HG03439 (cell line): ENCODE results near the gene TRIB2.
"Not testable (repeated sequence)": the region's sequence is repeated elsewhere in the genome, so short reads cannot be mapped to it uniquely, and the experiment has no call there.

Experiments used
- ATAC-seq: cut with Tn5 transposase; IDR thresholded peaks from one replicate; pipeline ENCODE4 v1.9.1; 2021; ENCODE audit warnings: mild to moderate bottlenecking, moderate library complexity; ENCODE audit not compliant: unreplicated experiment

The TRIB2 gene

DNA sequence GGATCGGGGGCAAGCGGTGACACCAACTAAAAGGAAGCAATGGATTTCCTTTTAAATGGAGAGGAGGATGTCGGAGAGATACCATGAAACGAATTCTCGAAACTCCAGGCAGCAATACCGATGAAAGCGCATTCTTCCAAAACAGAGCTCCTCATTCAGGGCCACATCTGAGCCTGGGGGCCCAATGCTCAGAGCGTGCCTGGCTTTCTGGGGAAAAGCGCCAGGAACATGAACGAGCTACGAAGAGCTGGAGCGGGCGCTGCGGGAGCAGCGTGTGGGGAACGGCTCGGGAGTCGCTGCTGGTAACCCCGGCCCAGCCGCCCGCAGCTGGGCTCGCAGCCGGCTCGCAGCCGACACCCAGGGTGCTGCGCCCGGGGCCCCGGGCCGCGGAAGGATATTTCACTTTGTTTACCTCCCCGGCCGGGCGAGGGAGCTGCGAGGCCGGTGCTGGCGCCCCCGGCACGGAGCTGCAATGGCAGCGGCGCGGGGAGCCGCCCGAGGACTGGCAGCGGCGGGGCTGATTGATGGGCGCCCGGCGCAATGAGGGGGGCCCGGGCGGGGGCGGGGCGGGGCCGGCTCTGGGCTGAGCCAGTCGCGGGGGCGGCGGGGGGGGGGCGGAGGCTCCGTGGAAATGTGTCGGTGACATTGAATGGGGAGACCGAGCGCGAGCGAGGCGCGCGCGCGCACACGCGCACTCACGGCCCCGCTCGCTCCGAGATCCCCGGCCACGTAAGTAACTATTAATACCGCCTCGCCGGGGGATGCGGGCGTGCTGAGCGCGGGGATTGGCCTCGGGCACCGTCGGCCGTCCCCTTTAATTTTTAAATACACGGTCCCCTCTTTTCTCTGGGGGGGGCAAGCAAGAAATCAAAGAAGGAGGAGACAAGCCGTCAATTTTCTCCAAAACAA, at the start of gene TRIB2:
Gene TRIB2, plus strand, starts transcription at position 655 of the 909 bp plus-strand sequence. CDS start 1,372 bp downstream, outside the sequence.
- ATAC-seq, result peak; percentile 77

DNA sequence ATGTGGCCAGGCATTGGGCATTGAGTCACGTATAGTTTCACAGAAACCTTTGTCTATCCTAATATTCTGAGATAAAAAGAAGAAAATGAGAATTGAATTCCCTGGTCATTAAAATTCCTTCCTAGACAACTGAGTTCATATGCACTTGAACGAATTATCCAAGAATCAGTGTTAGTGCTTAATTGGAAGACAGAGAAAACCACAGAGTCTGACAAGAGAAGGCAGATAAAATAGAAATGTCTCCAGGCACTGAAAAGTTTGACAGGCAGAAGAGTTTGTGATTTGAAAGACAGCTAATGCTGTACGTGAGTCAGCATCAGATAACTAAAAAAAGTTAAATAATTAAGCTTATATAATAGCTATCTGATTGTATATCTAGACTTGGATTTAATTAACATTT, 47.7 kb upstream of the TRIB2 start:
- no peak for ATAC-seq

DNA sequence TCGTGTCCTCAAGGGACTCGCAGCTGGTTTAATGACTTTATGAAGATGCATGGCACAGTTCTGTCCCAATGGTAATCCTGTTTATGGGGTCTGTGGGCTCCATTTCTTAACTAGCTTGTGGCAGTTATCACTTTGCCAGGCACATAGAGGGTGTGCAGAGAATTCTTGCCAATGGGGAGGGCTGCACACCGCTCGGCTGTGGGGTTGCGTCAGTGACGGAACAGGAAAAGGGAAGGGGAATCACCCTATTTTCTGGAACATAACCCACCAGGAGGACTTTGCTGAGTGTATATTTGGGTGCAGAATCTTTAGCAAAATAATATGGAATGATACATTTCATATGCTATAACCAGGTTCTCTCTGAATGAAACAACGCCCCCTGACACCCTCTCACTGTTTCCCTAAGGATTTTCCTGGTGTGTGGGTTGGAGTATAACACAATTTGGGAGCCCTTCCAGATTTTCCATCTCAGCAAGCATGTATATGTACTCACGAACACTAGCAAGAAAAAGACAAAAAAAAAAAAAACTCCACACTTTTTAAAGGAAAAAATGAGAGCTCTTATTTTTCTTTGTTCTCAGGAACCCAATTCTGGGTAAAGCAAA, 43.9 kb upstream of the TRIB2 start:
- no peak for ATAC-seq

DNA sequence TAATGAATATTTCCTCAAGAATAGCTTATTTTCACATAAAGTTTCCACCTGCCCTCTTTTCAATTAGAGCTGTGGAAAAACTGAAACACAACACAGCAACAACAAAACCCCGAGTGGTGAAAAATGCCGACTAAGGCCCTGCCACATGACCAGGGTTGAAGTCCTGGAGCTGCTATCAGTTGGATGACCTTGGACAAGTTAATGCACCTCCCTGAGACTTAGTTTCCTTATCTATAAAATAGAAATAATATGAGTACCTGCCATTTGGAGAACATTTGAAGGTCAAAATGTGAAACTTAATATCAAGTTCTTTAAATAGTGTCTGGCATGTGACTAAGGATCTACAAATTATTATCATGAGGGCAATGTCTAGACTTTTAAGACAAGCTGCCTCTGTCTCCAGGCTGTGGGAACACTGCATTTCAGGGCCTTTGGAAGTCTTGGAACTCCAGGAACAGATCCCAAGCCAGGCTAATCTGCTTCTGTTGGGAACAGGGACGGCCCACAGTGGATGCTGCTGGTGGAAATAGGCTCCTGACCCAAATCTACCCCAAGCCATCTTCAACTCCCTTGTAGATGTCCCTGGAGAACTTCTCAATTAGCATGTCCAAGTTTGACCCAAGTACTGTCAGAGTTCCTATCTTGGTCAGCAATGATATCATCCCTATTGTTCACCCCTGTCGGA, 42.0 kb upstream of the TRIB2 start:
- ATAC-seq, result no peak

DNA sequence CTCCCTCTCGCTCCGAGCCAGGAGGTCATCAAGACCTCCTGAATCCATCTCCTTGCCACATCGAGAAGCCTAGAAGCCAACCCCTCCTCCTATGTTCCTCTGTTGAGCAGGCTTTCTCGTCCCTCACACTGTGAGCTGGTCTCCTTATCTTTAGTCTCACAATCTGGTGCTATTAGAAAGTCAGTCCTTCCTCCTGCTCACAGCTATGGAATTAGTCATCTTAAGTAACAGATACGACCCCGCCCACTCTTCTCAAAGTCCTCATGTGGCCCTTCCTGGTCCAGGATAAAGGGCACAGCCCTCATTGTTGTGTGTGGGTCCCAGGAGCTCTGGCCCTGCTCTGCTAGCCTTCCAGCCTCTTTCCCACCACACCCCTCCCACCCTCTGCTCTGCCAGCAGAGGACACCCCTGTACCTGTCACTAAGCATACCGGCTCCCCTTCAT, 41.4 kb upstream of the TRIB2 start:
- ATAC-seq, result no peak

DNA sequence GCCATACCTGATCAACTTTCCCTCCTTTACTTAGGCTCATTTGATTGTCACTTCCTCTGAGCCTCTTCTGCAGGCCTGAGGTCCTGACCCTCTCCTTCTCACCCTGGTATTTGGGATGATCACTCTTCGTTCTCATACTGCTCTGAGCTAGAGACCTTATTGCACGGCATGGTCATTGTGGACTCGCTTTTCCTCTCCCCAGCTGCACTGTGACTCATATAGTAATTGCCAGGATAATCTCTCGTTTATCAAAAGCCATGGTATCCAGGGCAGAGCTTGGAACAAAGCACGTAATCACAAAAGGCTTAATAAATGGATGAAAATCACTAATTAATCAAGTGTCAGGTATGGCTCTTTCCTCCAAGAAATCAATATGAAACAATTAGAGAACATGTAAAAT, 40.9 kb upstream of the TRIB2 start:
- ATAC-seq, result no peak

DNA sequence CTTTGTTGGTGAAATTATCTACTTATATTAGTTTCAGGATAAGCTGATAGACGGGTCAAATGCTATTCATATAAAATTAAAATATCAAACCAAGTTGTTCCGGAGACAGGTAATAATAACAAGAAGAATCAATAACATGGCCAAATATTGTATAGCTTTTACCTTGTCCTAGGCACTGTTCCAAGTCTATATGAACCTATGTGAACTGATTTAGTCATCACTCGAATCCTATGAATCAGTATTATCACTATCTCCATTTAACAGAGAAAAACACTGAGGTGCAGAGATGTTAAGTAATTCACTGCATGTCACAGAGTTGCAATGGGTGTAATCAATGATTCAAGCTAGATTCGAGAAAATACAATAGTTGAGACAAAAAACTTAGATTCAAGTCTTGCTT, 40.0 kb upstream of the TRIB2 start:
- no peak for ATAC-seq

DNA sequence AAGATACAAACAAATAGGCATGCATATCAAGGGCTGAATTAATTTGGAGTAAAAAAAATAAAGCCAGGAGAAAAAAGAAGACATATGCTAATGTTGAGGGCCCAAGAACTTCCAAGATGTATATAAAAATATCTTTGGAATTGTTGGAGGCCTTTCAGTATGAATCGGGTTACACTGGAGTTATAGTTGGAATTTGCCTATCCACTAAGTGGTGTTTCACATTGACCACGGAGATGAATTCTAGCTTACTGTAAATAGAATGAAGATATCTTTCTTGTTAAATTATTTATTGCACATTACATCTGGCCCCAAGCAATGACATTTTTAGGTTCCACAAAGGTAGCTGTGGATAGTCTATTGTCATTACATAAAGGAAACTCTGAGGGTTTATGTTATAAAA, 38.5 kb upstream of the TRIB2 start:
- no peak for ATAC-seq

DNA sequence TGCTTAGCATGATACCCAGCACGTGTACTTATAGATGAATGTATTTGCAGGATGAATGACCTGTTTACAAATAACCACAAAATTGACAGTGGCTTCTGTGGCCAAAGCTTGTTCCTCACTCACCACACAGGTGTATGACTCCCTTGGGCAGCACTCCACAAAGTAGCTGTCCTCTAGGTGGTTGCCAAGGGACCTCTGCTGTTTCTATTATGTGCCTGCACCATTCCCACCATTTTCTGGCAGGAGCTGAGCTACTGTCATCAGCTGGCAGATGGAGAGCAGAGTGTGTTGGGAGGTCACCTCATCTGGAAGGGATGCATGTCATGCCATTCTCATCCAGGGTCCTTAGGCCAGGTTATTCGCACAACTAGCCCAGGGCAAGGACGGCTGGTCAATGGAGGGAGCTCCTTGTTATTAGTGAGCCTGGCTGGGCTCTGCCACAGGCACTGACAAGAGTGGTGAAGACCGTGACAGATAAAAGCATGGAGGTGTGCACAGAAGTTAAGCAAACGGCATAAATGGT, 37.1 kb upstream of the TRIB2 start:
- ATAC-seq, result no peak

DNA sequence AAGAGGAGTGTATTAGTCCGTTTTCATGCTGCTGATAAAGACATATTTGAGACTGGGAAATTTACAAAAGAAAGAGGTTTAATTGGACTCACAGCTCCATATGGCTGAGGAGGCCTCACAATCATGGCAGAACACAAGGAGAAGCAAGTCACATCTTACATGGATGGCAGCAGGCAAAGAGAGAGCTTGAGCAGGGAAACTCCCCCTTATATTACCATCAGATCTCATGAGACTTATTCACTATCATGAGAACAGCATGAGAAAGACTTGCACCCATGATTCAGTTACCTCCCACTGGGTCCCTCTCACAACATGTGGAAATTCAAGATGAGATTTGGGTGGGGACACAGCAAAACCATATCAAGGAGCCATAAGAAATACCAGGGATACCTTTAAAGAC, 36.6 kb upstream of the TRIB2 start:
- not testable (repeated sequence) for ATAC-seq

DNA sequence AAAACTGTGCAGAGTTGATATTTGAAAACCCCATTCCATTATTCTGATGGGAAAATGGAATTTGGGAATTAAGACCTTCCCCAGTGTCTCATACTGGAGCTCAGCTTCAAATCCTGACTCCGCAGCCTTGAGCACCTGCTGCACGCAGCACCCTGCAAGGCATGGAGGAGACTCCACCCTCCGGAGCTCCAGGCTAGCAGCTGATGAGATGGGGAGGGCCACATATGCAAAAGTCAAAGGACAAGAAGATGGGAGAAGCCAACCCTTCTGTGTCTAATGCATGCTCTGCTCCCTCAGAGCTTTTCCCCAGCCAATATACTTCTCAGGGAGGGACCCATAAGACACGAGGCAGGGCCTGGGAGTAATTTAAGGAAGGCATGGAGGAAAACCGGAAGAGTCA, 34.7 kb upstream of the TRIB2 start:
- no peak for ATAC-seq

DNA sequence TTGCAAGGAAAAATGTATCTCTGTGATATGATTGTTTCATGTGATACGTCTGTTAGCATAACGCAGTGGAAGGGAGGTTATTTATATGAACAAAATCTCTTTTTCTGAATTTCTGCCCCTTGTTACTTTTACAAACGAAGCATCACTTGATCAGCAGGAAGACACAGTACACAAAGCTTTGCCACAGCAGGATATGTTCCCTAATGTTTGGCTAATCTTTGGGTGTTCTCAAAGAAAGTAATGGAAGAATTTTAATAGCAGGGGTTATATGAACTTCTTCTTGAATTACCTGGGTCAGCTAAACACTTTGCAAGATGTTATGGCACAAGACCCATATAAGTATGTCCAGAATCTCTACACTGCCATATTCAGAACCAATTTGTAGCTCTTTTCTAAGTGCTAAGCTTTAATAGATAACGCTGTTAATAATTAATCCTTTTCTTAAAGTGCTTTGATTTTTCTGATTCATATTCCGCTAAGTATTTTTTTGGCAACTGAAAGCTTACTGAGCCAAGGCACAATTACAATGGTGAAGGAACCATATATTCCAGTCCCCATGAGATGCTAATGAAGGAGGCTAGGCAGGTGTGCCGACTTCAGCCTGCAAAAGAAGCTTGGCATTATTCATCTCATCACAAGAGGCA, 33.2 kb upstream of the TRIB2 start:
- no peak for ATAC-seq

DNA sequence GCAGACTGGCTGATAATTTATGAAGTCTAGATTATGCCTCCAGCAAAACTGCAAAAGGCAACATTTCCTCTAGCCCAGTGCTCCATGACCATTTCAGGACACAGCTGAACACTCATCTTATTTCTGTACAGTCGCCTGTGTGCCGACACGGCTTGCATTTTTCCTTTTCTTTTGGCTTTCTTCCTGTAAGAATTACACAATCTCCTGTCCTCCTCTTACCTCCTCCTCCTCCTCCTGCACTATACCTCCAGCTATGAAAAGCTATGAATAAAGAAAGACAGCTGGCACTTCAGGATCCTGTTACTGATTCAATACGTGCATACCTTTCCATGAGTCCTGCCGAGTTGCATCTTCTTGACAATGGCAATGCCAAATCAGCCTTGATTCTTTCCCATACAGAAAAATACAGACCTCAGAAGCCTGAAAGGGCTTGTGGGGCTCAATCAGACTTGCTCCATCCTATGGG, 32.2 kb upstream of the TRIB2 start:
- no peak for ATAC-seq

DNA sequence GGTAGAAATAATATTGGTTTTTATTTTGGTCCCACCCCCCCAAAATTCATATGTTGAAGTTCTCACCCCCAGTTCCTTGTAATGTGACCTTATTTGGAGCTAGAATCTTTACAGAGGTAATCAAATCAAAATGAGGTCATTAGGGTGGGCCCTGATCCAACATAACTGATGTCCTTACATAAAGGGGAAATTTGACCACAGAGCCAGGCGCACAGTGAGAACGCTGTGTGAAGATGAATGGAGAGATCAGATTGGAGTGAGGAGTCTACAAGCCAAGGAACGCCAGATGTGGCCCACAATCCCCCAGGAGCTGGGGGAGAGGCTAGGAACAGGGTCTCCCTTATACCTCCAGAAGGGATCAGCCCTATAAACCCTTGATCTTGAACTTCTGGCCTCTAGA, 31.6 kb upstream of the TRIB2 start:
- ATAC-seq, result no peak

DNA sequence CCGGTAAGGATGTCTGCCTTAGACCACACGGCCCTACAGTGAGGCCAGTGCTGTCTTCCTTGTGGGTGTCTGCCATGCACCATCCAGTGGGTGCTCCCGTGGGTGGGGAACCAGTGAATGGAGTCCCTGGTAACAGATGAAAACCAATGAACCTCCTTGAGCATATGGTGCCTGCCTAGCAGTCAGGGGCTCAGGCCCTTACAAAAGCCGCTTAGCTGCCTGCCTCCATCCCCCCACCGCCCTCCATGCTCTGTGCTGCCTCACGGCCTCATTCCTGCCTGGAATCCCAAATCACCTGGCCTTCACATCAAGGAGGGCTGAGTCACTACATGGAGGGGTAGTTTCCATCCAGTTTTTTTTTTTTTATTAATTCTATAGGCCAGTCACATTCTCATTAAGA, 30.8 kb upstream of the TRIB2 start:
- no peak for ATAC-seq

DNA sequence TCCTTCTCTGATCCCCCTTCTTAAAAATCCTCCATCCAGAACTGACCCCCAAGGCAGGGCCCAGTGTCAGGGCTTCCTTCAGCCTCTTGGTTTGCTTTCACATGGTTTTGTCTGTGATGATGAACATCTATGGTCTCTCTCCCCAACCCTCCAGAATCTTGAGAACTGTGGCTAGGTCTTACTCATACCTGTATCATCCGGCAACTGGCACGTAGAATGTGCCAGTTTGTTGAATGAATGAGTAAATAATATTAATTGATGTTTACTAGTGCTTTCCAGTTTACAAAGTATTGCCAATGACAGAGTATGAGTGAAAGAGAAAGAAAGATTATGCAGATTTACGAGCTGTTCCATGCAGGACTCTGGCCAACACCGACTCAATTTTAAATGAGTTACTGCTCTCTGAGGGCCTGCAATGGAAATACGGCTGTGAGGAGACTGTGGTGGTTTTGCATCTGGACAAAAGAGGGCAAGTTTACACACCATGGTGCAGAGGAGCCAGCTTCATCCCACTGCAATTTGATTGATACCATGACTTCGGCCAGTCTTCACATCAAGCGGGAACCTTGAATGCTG, 29.9 kb upstream of the TRIB2 start:
- ATAC-seq, result no peak

DNA sequence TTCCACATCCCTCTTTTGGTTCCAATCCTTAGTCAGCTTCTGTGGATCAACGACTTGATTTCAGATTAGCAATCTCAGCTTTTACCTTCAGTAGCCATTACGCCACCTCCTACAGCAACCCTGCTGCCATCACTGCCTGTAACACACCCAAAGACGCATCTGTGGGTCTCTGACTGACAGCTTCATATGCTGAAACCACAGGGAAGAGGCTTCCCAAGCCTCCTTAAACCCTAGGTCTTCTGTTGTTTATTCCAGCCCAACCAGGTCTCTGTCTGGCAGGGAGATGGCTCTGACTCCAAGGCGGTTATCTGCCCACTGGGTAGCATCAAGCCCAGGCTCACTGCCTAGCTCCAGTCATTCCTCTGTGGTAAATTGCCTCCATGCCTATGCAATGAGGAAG, 28.6 kb upstream of the TRIB2 start:
- no peak for ATAC-seq

DNA sequence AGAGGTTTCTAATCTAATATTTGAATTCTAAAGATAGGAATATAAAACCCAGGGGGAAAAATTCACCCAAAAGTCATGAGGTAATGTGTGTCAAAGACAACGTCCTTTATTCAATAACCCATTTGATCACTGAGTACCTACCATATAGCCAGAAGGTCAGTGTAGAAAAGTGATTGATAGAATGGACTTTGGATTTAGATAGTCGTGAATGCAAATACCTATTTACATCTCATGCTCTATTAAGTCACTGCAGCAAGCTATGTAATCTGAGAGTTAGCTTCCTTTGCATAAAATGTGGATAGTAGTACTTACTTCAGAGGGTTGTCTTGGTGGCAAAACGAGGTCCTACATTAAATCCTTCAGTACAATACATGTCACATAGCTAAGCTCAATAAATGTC, 27.8 kb upstream of the TRIB2 start:
- ATAC-seq, result no peak

DNA sequence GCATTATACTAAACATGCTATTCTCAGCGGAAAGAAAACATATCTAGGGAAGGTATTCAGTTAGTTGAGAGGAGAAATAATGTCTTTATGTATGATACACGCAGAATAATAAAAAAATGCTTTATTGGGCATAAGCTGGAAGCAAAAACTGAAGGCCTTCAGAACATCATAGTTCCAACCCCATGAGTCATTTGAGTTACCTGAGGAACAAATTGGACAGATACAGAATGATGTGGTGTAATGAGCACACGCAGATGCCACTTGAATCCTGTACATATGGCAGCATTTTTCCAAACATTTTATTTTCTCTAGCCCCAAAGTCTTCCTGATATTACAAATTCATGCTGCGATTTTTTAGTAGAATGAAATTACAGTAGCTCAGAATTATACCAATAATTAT, 23.2 kb upstream of the TRIB2 start:
- ATAC-seq, result no peak

DNA sequence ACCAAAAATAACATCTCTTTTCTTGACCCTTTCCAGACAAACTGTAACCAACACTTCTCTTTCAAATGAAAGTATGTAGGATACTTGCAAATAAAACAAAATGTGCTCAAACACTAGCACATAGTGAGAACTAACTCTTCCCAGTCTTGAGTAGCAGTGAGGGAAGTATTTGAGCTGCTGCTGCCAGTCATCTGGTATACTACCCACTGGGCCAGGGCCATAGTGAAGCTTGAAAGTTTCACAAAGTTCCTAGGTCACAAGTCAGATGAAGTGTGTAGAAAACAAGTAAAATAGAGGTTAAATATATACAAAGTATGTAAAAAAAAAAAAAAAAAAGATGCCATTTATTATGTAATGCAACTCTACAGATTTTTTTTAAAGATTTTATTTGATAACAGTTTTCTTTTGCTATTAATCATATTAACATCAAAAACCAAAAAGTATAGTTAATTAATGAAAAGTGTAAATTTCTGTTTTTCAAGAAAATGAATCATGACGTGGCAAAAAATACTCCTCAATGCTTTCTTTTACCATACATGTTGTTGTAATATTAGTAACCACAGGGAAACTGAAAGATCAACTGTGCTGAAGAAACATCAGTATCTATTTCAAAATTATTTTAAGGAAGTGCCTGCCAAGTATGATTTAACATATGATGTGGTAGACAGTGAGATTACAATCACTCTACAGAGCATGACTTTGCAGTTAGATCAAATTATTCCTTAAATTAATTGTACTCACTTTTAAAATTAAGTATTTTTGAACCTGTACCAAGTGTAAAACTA, 21.6 kb upstream of the TRIB2 start:
- peak; percentile 81 for ATAC-seq
